Measurements from ENCODE around the gene LDLRAD1.
A peak's percentile ranks its signal among the peaks of the same experiment; 100 is the strongest.
"Not testable (repeated sequence)": the region's sequence is repeated elsewhere in the genome, so short reads cannot be mapped to it uniquely, and the experiment has no call there.

Gene LDLRAD1

DNA sequence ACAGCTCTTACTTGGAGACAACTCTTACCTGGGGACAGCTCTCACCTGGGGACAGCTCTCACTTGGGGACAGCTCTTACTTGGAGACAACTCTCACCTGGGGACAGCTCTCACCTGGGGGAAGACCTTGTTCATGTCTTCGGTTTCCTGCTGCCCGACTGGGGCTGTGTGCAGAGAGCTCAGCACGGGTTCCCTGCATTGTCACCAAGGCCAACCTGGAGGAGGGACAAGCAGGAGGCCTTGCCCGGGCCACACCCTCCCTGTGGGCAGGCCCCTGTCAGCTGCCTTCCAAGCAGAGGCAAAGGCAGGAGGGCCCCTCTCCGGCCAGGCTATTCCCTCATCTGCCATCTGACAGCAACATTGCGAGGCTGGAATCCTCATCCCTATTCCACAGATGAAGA is at the start of gene LDLRAD1:
TSS of gene LDLRAD1 (minus strand) at position 208 of the 400 bp plus-strand sequence. CDS start at position 134, 74 bp downstream.
- no peak for DNase-seq

DNA sequence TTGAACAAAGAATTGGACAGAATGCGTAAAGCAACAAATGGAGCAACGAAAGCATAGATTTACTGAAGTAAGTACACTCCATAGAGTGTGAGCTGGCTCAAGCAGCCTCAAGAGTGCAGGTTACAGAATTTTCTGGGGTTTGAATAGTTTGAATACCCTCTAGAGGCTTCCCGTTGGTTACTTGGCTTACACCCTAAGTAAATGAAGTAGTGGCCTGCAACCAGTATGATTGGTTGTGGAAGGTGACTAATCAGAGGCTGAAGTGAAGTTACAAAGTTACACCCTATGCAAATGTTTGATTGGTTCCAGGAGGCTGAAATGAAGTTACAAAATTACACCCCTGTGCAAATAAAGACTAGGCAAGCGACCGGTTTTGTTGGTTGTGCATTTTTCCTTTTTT is 46.3 kb upstream of the LDLRAD1 start:
- DNase-seq = no peak

GRCh38 chr1:54054438-54054749 is 36.4 kb upstream of the LDLRAD1 start:
- no peak for DNase-seq

DNA sequence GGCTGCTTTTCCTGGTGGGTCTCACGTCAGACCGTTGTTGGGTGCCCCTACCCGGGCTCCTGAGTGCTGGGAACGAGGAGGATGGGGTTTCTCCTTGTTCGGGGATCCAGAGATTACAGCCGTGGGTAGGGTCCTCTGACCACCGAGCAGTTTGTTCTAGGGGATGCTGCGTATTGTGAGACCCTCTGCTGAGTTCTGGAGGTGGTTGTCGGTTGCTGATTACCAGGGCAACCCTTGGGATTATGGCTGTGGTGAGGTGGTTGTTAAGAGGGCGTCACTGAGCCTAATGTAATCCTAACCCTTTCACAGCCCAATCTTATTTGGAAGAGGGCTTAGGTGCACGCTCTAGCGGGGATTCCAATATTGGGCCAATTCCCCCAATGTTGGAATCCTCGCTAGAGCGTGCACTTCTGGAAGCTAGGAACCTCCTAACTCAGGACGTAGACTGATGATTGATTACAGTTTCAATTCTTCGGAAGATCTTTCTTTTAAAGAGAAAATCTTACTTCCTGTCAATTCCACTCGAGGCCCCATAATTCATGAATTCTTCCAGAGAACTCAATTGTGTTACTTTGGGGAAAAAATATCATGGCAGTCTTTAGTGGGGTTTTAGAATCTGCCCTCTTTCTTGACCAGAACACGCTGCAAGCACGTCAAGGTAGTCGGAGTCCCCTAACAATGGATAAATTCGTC is 35.9 kb upstream of the LDLRAD1 start:
- DNase-seq = no peak

DNA sequence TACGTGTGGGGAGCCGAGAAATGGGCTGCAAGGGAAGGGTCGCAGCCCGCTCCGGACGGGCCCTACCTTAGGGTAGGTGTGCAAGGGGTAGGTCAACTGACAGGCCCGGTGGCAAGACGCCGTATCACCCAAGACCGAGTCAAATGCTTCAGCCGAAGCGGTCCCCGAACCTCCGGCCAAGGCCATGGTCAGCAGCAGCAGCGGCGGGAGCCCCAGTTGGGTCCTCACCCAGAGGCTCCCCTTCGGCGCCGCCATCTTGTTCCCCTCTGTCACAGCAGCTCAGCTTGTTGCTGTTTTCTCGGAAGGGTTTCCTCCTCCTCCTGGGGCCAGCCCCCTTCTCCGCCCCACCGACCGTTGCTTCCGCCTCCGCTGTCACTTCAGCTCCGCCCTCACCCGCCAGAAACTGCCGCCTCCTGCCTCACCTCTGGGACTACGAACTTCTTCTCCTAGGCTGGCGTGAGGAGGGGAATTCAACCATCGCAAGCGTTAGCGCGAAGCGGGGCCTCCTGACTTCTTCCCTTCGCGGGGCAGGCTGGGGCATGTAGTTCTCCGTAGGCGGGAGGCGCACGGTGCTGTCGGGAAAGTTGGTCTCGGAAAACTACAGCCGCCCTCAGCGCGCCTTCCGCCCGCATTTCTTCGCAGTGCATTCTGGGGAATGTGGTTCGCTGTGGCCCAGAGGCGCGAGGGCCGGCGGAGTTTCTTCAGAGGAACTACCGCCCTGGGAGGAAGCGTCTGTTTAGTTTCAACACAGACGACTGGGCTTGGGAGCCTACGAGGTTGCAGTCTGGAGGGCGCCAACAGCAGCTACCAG is 35.2 kb upstream of the LDLRAD1 start, which contains the start of the genes TCEANC2 and TMEM59:
TSS of gene TCEANC2 (plus strand) at position 675 of the 811 bp plus-strand sequence. CDS start 815 bp downstream, outside the sequence.
TSS of gene TMEM59 (minus strand) at position 271 of the 811 bp plus-strand sequence. CDS start at position 255, 16 bp downstream.
- peak; percentile 88 to 92 for DNase-seq

GRCh38 chr1:54052431-54052933 is 34.5 kb upstream of the LDLRAD1 start:
- DNase-seq = peak; percentile 15 to 19

GRCh38 chr1:54051933-54052430 is 34.0 kb upstream of the LDLRAD1 start:
- no peak for DNase-seq

DNA sequence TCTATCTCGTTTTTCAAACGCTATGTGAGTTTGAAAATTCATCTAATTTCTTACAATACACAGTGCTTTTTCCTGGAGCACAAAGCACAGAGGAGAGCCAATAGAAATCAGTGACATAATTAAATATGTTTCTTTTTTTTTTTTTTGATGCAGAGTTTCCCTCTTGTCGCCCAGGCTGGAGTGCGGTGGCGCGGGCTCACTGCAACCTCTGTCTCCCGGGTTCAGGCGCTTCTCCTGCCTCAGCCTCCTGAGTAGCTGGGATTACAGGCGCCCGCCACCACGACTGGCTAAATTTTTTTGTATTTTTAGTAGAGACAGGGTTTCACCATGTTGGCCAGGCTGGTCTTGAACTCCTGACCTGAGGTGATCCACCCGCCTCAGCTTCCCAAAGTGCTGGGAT is 32.4 kb upstream of the LDLRAD1 start:
- not testable (repeated sequence) for DNase-seq

DNA sequence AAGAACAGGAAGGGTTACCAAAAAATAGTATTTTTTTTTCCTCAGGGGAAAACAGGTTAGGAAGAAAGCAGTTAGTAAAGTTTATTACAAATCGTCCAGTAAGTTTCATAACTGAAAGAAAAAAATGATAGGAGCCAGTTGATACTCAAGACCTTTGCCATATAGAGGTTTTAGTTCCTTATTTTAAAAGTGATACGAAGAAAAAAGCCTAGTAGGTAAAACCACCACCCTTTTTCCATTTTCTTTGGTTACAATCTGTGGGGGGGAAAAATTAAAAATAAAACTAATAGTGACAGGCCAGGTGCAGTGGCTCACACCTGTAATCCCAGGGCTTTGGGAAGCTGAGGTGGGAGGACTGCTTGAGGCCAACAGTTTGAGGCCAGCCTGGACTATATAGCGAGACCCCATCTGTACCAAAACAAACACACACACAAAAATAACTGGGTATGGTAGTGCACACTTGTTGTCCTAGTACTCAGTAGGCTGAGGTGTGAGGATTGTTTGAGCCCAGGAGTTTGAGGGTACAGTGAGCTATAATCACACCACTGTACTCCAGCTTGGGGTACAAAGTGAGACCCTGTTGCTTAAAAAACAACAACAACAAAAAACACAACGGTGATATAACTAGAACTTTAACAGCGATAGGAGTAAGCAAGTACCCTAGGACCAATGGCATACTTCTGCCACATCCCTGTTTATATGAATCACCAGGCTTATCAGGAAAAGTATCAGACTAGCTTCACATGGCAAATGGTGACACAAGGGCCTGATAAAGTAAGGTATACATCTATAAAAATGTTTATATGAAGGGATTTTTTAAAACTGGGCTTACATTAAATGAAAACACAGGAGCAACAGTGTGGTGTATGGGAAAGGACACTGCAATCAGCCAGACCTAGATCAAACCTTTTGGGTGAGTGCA is 29.7 kb upstream of the LDLRAD1 start:
- no peak for DNase-seq

GRCh38 chr1:54046671-54047383 is 28.8 kb upstream of the LDLRAD1 start:
- no peak for DNase-seq

- no peak for DNase-seq
Measured at GRCh38 chr1:54045496-54045895, 27.5 kb upstream of the LDLRAD1 start.

GRCh38 chr1:54041806-54042205 is 23.8 kb upstream of the LDLRAD1 start:
- no peak for DNase-seq

GRCh38 chr1:54037476-54037875 is 19.5 kb upstream of the LDLRAD1 start:
- DNase-seq = no peak

DNA sequence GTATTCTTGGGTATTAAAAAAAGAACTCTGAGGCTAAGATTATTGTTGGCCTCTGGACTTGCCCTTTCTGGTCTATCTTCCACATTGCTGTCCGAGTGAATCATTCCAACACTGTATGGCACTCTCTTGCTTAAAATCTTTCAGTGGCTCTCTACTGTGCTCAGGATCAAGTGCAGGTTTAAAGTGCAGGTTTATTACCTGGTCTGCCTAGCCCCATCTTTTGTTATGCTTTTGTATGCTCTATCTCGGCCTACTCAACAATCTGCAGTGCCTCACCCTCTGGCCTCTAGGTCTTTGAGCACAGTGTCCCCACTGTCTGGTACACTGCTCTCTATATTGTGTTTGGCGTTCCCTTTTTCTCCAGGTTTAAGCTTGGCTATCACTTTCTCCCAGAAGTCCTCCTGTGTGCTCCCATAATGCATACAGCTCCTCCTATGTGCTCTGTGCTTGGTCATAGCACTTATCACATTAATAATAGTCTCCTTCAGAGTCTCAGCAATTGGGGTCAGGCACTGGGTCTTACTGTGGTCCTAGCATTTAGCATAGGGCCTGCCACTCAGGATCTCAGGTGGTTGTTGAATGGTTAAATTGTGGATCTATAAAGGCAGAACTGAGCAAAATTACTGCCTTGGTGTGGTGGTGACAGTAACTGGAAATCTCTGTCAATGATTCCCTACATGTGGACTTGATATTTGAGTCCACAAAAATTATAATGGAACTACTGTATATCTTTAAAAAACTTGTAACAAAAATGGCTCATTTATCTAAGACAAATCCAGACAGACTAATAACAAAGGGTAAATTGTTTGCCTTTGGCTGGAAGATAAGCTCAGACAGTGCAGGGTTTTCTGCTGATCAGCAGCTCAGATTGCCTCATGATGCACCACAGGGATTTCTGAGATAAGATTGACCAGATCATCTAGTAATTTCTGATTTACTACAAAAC is 10.6 kb upstream of the LDLRAD1 start:
- DNase-seq = no peak

- no peak for DNase-seq
Measured at GRCh38 chr1:54027848-54028247, 9.9 kb upstream of the LDLRAD1 start.

- not testable (repeated sequence) for DNase-seq
Measured at GRCh38 chr1:54024811-54025210, 6.8 kb upstream of the LDLRAD1 start.

- DNase-seq = no peak
Measured at GRCh38 chr1:54024358-54024757, 6.4 kb upstream of the LDLRAD1 start.

- not testable (repeated sequence) for DNase-seq
Measured at GRCh38 chr1:54019562-54020176, 1.7 kb upstream of the LDLRAD1 start.

GRCh38 chr1:54018635-54019034 is 649 bp upstream of the LDLRAD1 start:
- no peak for DNase-seq

All from stimulated activated CD4-positive, alpha-beta T cell treated with anti-CD3 and anti-CD28 coated beads, Interleukin-2, amount 100 ng/mL, for 48 hours (primary cell).